Activated gamma-delta T cell treated with Interleukin-2 at 50 U/mL for 16 hours (primary cell): ENCODE measurements around the gene FAF1.
A peak's percentile ranks its signal among the peaks of the same experiment; 100 is the strongest.
"Not testable (repeated sequence)": the region's sequence is repeated elsewhere in the genome, so short reads cannot be mapped to it uniquely, and the experiment has no call there.

Source experiments
- DNase-seq: peaks from one replicate; pipeline ENCODE4 v3.0.0-alpha.2; 2020

Gene FAF1

GRCh38 chr1:50901872-50902271, 58.2 kb downstream of the FAF1 start:
- DNase-seq = no peak

- no peak for DNase-seq
Observed at GRCh38 chr1:50898773-50899172, 61.3 kb downstream of the FAF1 start.

GRCh38 chr1:50894340-50894739, 65.7 kb downstream of the FAF1 start:
- DNase-seq = no peak

- no peak for DNase-seq
Observed at GRCh38 chr1:50893466-50893865, 66.6 kb downstream of the FAF1 start.

GRCh38 chr1:50887555-50887954, 72.5 kb downstream of the FAF1 start:
- DNase-seq = not testable (repeated sequence)

GRCh38 chr1:50880373-50880772, 79.7 kb downstream of the FAF1 start:
- DNase-seq = no peak

- DNase-seq = no peak
Observed at GRCh38 chr1:50879137-50879536, 80.9 kb downstream of the FAF1 start.

GRCh38 chr1:50878434-50878833, 81.6 kb downstream of the FAF1 start:
- DNase-seq = no peak

- no peak for DNase-seq
Observed at GRCh38 chr1:50877641-50878040, 82.4 kb downstream of the FAF1 start.

GRCh38 chr1:50873458-50874187, 86.4 kb downstream of the FAF1 start:
- peak; percentile 62 for DNase-seq

GRCh38 chr1:50864845-50865244, 95.2 kb downstream of the FAF1 start:
- not testable (repeated sequence) for DNase-seq

- no peak for DNase-seq
Observed at GRCh38 chr1:50861772-50862171, 98.3 kb downstream of the FAF1 start.

GRCh38 chr1:50860702-50861101, 99.4 kb downstream of the FAF1 start:
- no peak for DNase-seq

- DNase-seq = no peak
Observed at GRCh38 chr1:50860256-50860655, 99.8 kb downstream of the FAF1 start.

GRCh38 chr1:50859657-50860056, 100.4 kb downstream of the FAF1 start:
- DNase-seq = no peak

- DNase-seq = no peak
Observed at GRCh38 chr1:50858761-50859160, 101.3 kb downstream of the FAF1 start.

GRCh38 chr1:50857702-50858101, 102.4 kb downstream of the FAF1 start:
- no peak for DNase-seq

GRCh38 chr1:50853325-50853724, 106.7 kb downstream of the FAF1 start:
- no peak for DNase-seq

- no peak for DNase-seq
Observed at GRCh38 chr1:50852889-50853288, 107.2 kb downstream of the FAF1 start.

- DNase-seq = no peak
Observed at GRCh38 chr1:50851466-50851865, 108.6 kb downstream of the FAF1 start.

GRCh38 chr1:50851034-50851433, 109.0 kb downstream of the FAF1 start:
- DNase-seq = no peak

- no peak for DNase-seq
Observed at GRCh38 chr1:50847303-50847702, 112.8 kb downstream of the FAF1 start.

- no peak for DNase-seq
Observed at GRCh38 chr1:50846224-50846839, 113.7 kb downstream of the FAF1 start.

- DNase-seq = no peak
Observed at GRCh38 chr1:50841791-50842387, 118.2 kb downstream of the FAF1 start.
